ENCODE data around the gene ST7L.

DNA sequence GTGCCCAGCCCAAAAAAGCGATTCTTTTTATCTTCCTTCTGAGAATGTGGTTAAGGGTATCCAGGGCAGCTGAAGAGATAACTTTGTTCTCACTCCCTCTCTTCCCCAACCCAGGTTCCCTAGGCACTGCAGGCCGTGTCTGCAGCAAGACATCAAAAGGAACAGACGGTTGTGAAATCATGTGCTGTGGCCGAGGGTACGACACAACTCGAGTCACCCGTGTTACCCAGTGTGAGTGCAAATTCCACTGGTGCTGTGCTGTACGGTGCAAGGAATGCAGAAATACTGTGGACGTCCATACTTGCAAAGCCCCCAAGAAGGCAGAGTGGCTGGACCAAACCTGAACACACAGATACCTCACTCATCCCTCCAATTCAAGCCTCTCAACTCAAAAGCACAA, 98.8 kb downstream of the ST7L start:
- no peak for TF ChIP-seq ESRRG (CRISPR knock-in tag; IDR thresholded peaks at IDR 0.05)
- TF ChIP-seq, protein P1, sequence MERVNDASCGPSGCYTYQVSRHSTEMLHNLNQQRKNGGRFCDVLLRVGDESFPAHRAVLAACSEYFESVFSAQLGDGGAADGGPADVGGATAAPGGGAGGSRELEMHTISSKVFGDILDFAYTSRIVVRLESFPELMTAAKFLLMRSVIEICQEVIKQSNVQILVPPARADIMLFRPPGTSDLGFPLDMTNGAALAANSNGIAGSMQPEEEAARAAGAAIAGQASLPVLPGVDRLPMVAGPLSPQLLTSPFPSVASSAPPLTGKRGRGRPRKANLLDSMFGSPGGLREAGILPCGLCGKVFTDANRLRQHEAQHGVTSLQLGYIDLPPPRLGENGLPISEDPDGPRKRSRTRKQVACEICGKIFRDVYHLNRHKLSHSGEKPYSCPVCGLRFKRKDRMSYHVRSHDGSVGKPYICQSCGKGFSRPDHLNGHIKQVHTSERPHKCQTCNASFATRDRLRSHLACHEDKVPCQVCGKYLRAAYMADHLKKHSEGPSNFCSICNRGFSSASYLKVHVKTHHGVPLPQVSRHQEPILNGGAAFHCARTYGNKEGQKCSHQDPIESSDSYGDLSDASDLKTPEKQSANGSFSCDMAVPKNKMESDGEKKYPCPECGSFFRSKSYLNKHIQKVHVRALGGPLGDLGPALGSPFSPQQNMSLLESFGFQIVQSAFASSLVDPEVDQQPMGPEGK (CRISPR knock-in tag; IDR thresholded peaks at IDR 0.05; ENCODE audit: borderline replicate concordance): no peak
- no peak for TF ChIP-seq ZFP30 (CRISPR knock-in tag; IDR thresholded peaks at IDR 0.05)
- no peak for TF ChIP-seq ZNF70 (CRISPR knock-in tag; IDR thresholded peaks at IDR 0.05)
- TF ChIP-seq ARNTL (CRISPR knock-in tag; IDR thresholded peaks at IDR 0.05; ENCODE audit: borderline replicate concordance, low read depth): no peak
- no peak for TF ChIP-seq ZFP3 (CRISPR knock-in tag; IDR thresholded peaks at IDR 0.05)
- no peak for TF ChIP-seq RARB (CRISPR knock-in tag; IDR thresholded peaks at IDR 0.05)

Measured in SK-N-SH treated with all-trans-retinoic acid at 6 μM for 48 hours (cell line).